Lung (tissue), 12 donors: ENCODE measurements around the gene SLC25A23. TPM values are rescaled to one million over a fixed set of nuclear protein-coding genes. Genes with fewer than 3 reads are reported as not detected.
A peak's percentile ranks its signal among the peaks of the same experiment; 100 is the strongest.

ENCODE experiments used
- ATAC-seq: fragments of 200-7000 bp; cut with Tn5 transposase; one replicate; pipeline ENCODE4 v1.9.1; 2020; ENCODE audit warnings: moderate number of reproducible peaks; ENCODE audit not compliant: insufficient read depth, low FRiP score
- DNase-seq, 3 donors: peaks; one replicate each; pipeline ENCODE4 v3.0.0-alpha.2; 2013 to 2017
- H3K27ac ChIP-seq, 2 donors: one replicate each; pipeline ENCODE4 v1.5.1; 2013; ENCODE audit warnings: mild to moderate bottlenecking in 2 of 2, moderate library complexity in 2 of 2, control low read depth in 1 of 2, inconsistent platforms in 1 of 2, low read depth in 1 of 2, low read length in 1 of 2
- H3K27me3 ChIP-seq, 3 donors: one replicate each; pipeline ENCODE4 v1.5.1; 2013; ENCODE audit warnings: low read length in 2 of 3; ENCODE audit not compliant: control insufficient read depth in 3 of 3, insufficient read depth in 3 of 3
- H3K36me3 ChIP-seq, 4 donors: one replicate each; pipeline ENCODE4 v1.5.1; 2013; ENCODE audit warnings: low read length in 4 of 4, mild to moderate bottlenecking in 1 of 4, moderate library complexity in 1 of 4; ENCODE audit not compliant: control insufficient read depth in 4 of 4, insufficient read depth in 4 of 4
- H3K4me1 ChIP-seq, 5 donors: one replicate each; pipeline ENCODE4 v1.5.1; 2013; ENCODE audit warnings: low read length in 5 of 5, mild to moderate bottlenecking in 2 of 5, moderate library complexity in 1 of 5; ENCODE audit not compliant: control insufficient read depth in 5 of 5, insufficient read depth in 5 of 5
- H3K4me3 ChIP-seq: one replicate; pipeline ENCODE4 v1.5.1; 2013; ENCODE audit warnings: mild to moderate bottlenecking, control low read depth, moderate library complexity
- H3K9ac ChIP-seq, 2 donors: one replicate each; pipeline ENCODE4 v1.5.1; 2013; ENCODE audit warnings: low read length in 2 of 2, control low read depth in 1 of 2; ENCODE audit not compliant: insufficient read depth in 1 of 2
- H3K9me3 ChIP-seq, 4 donors: one replicate each; pipeline ENCODE4 v1.5.1; 2013; ENCODE audit warnings: low read length in 3 of 4, mild to moderate bottlenecking in 1 of 4, moderate library complexity in 1 of 4; ENCODE audit not compliant: control insufficient read depth in 4 of 4, insufficient read depth in 3 of 4
- CTCF ChIP-seq: IDR thresholded peaks from 2 replicates; pipeline ENCODE4 v1.5.1; 2012; ENCODE audit warnings: mild to moderate bottlenecking; ENCODE audit errors: control extremely low read depth, extremely low read depth
- WGBS, 2 donors: extraction: QIAGEN DNeasy Blood & Tissue Kit; methylation state at CpG; one replicate each; pipeline ENCODE4 v1.1.7; 2013; 5-methylcytosine and 5-hydroxymethylcytosine counted together
- polyA plus RNA-seq, 2 donors: library from polyadenylated mRNA; stranded (reverse); fragments of 200-250 nt; gene quantifications; one replicate each; pipeline ENCODE4 v1.2.1, GENCODE V29; 2013
- total RNA-seq, 2 donors: library from RNA; depleted of rRNA in 1 of 2; stranded (reverse); fragments of >200 nt in 1 of 2; gene quantifications; one replicate each; pipeline ENCODE4 v1.2.1, GENCODE V29; 2014 to 2021
- donor health status: control.
- donor health status: control.
- donor health status: Bipolar disorder and iron deficiency.
- donor health status: healthy.
- donor health status: DM: yes; HTN: yes; CAD: no.

The SLC25A23 gene
- total and polyA plus RNA-seq, 4 donors = 15.7 to 49.5 (median 44.5) TPM

GRCh38 chr19:6415591-6416190, 43.9 kb downstream of the SLC25A23 start:
- H3K36me3 ChIP-seq = peaks cover 20 to 67% (median 39%) of the 10 kb centered on the region in 4 donors
- no peak overlapping the region for H3K9ac ChIP-seq
- no peak overlapping the region for H3K4me3 ChIP-seq
- WGBS, 2 donors = 95 to 98% methylated on average over 32 of the region's 32 CpGs
- H3K4me1 ChIP-seq = peaks cover 0 to 31% (median 10%) of the 10 kb centered on the region in 5 donors
- H3K27me3 ChIP-seq = no peaks in the 10 kb centered on the region
- no peak for TF ChIP-seq CTCF
- H3K27ac ChIP-seq = no peak overlapping the region
- DNase-seq (no peak), ATAC-seq (no peak)
- H3K9me3 ChIP-seq = no peaks in the 10 kb centered on the region

GRCh38 chr19:6414793-6415590, 44.6 kb downstream of the SLC25A23 start:
- Histone ChIP-seq H3K4me3 (no peak overlapping the region), H3K27me3 (no peaks in the 10 kb centered on the region), H3K9me3 (no peaks in the 10 kb centered on the region), H3K4me1 (peaks cover 0 to 31% (median 10%) of the 10 kb centered on the region in 5 donors), H3K36me3 (peaks cover 17 to 61% (median 35%) of the 10 kb centered on the region in 4 donors), H3K9ac (no peak overlapping the region), H3K27ac (no peak overlapping the region)
- ATAC-seq = no peak
- TF ChIP-seq CTCF = no peak
- no peak for DNase-seq
- 94 to 96% methylated on average over 46 to 47 of the region's 47 CpGs for WGBS, 2 donors

GRCh38 chr19:6413721-6414643, 45.6 kb downstream of the SLC25A23 start:
- H3K4me1 ChIP-seq = peaks cover 0 to 31% (median 10%) of the 10 kb centered on the region in 5 donors
- no peaks in the 10 kb centered on the region for H3K9me3 ChIP-seq
- WGBS, 2 donors = 79 to 81% methylated on average over 41 to 42 of the region's 42 CpGs
- TF ChIP-seq CTCF = no peak
- no peak overlapping the region for H3K4me3 ChIP-seq
- no peaks in the 10 kb centered on the region for H3K27me3 ChIP-seq
- DNase-seq (peak in 2 of 3 donors; percentile 56 to 72), ATAC-seq (no peak)
- H3K36me3 ChIP-seq = peaks cover 12 to 52% (median 30%) of the 10 kb centered on the region in 4 donors
- H3K9ac ChIP-seq = no peak overlapping the region
- H3K27ac ChIP-seq = no peak overlapping the region
